Stomach (tissue), 4 donors: ENCODE results near the gene ACACA.

ENCODE experiments used
- CTCF ChIP-seq, 7 experiments: fragments of 450-650 bp in 4 of 7; fragments of 200-600 bp in 3 of 7; sonication (generic) in 3 of 7; IDR thresholded peaks; one replicate each; pipeline ENCODE4 v1.5.1; 2016 to 2019; ENCODE audit warnings: antibody characterized with exemption in 7 of 7, control low read depth in 2 of 7, mild to moderate bottlenecking in 1 of 7
- EP300 ChIP-seq: sonication (generic); formaldehyde crosslinking; IDR thresholded peaks from one replicate; pipeline ENCODE4 v1.6.1; 2017; ENCODE audit warnings: antibody characterized with exemption
- POLR2A ChIP-seq, 4 donors: fragments of 450-650 bp; IDR thresholded peaks; one replicate each; pipeline ENCODE4 v1.6.1; 2016; ENCODE audit warnings: antibody characterized with exemption in 4 of 4, control low read depth in 2 of 4, mild to moderate bottlenecking in 1 of 4, moderate library complexity in 1 of 4
- POLR2AphosphoS5 ChIP-seq, 3 donors: sonication (generic); formaldehyde crosslinking; IDR thresholded peaks; one replicate each; pipeline ENCODE4 v1.6.1; 2016; ENCODE audit warnings: antibody characterized with exemption in 3 of 3

GRCh38 chr17:37392024-37392590, 14.5 kb downstream of the ACACA start:
- TF ChIP-seq CTCF (IDR thresholded peaks at IDR 0.05) = no peak
- no peak for TF ChIP-seq POLR2A (IDR thresholded peaks at IDR 0.05)
- TF ChIP-seq EP300 = no peak
- TF ChIP-seq POLR2AphosphoS5 (IDR thresholded peaks at IDR 0.05) = no peak
